ENCODE results near the gene ENPP7.

ENPP7 gene

GRCh38 chr17:79785017-79785899, 54.5 kb downstream of the ENPP7 start:
- H3K4me2 ChIP-seq (ENCODE audit: insufficient read depth, low read length) = no peak overlapping the region
- H3K9ac ChIP-seq (ENCODE audit: low read depth, low read length) = no peak overlapping the region
- DNase-seq (no peak), ATAC-seq (ENCODE audit: insufficient read depth, low read depth) (no peak)
- H3K9me3 ChIP-seq (ENCODE audit: insufficient read depth, low read length, severe bottlenecking) = no peaks in the 10 kb centered on the region
- no peak overlapping the region for H3K27ac ChIP-seq (ENCODE audit: low read length)
- peaks cover 65% of the 10 kb centered on the region for H4K20me1 ChIP-seq (ENCODE audit: insufficient read depth, low read length)
- peaks cover 8% of the 10 kb centered on the region for H3K4me1 ChIP-seq (ENCODE audit: insufficient read depth, low read length)
- peaks cover 23% of the 10 kb centered on the region for H3K79me2 ChIP-seq (ENCODE audit: insufficient read depth, low read length)
- no peaks in the 10 kb centered on the region for H3K27me3 ChIP-seq (ENCODE audit: insufficient read depth, low read length, poor library complexity)
- peaks cover 62% of the 10 kb centered on the region for H3K36me3 ChIP-seq (ENCODE audit: insufficient read depth, low read length)
- H2AFZ ChIP-seq (ENCODE audit: low read depth, low read length) = no peak overlapping the region
- no peak overlapping the region for H3K4me3 ChIP-seq (ENCODE audit: low read depth in 1 of 2, low read length in 2 of 2)
- TF ChIP-seq EZH2 (IDR thresholded peaks at IDR 0.05; ENCODE audit: borderline replicate concordance, low read depth, low read length, severe bottlenecking) = no peak
- no peak for TF ChIP-seq CTCF (IDR thresholded peaks at IDR 0.05; ENCODE audit: borderline replicate concordance, extremely low read depth, low read length, poor library complexity, severe bottlenecking)

- no peak overlapping the region for H3K9ac ChIP-seq (ENCODE audit: low read depth, low read length)
- H2AFZ ChIP-seq (ENCODE audit: low read depth, low read length) = no peak overlapping the region
- H3K36me3 ChIP-seq (ENCODE audit: insufficient read depth, low read length) = peaks cover 53% of the 10 kb centered on the region
- peaks cover 14% of the 10 kb centered on the region for H3K79me2 ChIP-seq (ENCODE audit: insufficient read depth, low read length)
- no peak for DNase-seq
- H3K4me3 ChIP-seq (ENCODE audit: low read depth in 1 of 2, low read length in 2 of 2) = no peak overlapping the region
- no peaks in the 10 kb centered on the region for H3K27me3 ChIP-seq (ENCODE audit: insufficient read depth, low read length, poor library complexity)
- peaks cover 56% of the 10 kb centered on the region for H4K20me1 ChIP-seq (ENCODE audit: insufficient read depth, low read length)
- no peak overlapping the region for H3K27ac ChIP-seq (ENCODE audit: low read length)
- no peaks in the 10 kb centered on the region for H3K4me1 ChIP-seq (ENCODE audit: insufficient read depth, low read length)
- no peaks in the 10 kb centered on the region for H3K9me3 ChIP-seq (ENCODE audit: insufficient read depth, low read length, severe bottlenecking)
- no peak for TF ChIP-seq EZH2 (IDR thresholded peaks at IDR 0.05; ENCODE audit: borderline replicate concordance, low read depth, low read length, severe bottlenecking)
- TF ChIP-seq CTCF (IDR thresholded peaks at IDR 0.05; ENCODE audit: borderline replicate concordance, extremely low read depth, low read length, poor library complexity, severe bottlenecking) = no peak
- H3K4me2 ChIP-seq (ENCODE audit: insufficient read depth, low read length) = no peak overlapping the region
- ATAC-seq (ENCODE audit: insufficient read depth, low read depth) = no peak
These were observed 55.4 kb downstream of the ENPP7 start for GRCh38 chr17:79785900-79786810.

GRCh38 chr17:79786930-79787643, 56.3 kb downstream of the ENPP7 start:
- Histone ChIP-seq H3K4me2 (ENCODE audit: insufficient read depth, low read length) (no peak overlapping the region), H3K27me3 (ENCODE audit: insufficient read depth, low read length, poor library complexity) (no peaks in the 10 kb centered on the region), H2AFZ (ENCODE audit: low read depth, low read length) (no peak overlapping the region), H4K20me1 (ENCODE audit: insufficient read depth, low read length) (peaks cover 47% of the 10 kb centered on the region), H3K9ac (ENCODE audit: low read depth, low read length) (no peak overlapping the region), H3K9me3 (ENCODE audit: insufficient read depth, low read length, severe bottlenecking) (no peaks in the 10 kb centered on the region), H3K4me3 (ENCODE audit: low read depth in 1 of 2, low read length in 2 of 2) (no peak overlapping the region), H3K27ac (ENCODE audit: low read length) (0 out of 2 replicates have a peak overlapping the region, but pooled peaks have one; percentile 20), H3K36me3 (ENCODE audit: insufficient read depth, low read length) (peaks cover 43% of the 10 kb centered on the region), H3K4me1 (ENCODE audit: insufficient read depth, low read length) (no peaks in the 10 kb centered on the region), H3K79me2 (ENCODE audit: insufficient read depth, low read length) (peaks cover 5% of the 10 kb centered on the region; the same call in 1 of the 2 replicates)
- TF ChIP-seq EZH2 (IDR thresholded peaks at IDR 0.05; ENCODE audit: borderline replicate concordance, low read depth, low read length, severe bottlenecking) (no peak), CTCF (IDR thresholded peaks at IDR 0.05; ENCODE audit: borderline replicate concordance, extremely low read depth, low read length, poor library complexity, severe bottlenecking) (no peak)
- no peak for DNase-seq
- 0 out of 3 replicates have a peak, but pooled peaks have one; percentile 13 for ATAC-seq (ENCODE audit: insufficient read depth, low read depth)
